A549 (cell line): ENCODE measurements around the gene STRN4. TPM values are rescaled to one million over a fixed set of nuclear protein-coding genes. Genes with fewer than 3 reads are reported as not detected.

ENCODE experiments used
- ATAC-seq, 2 experiments: fragments of 200-7000 bp in 1 of 2; fragments of >200 bp in 1 of 2; cut with Nextera tagmentation in 1 of 2; cut with Tn5 transposase in 1 of 2; 3 replicates each; pipeline versions ENCODE4 v1.8.0 to v1.9.1; 2018 to 2020; ENCODE audit warnings: mild to moderate bottlenecking in 1 of 2, moderate library complexity in 1 of 2
- CTCF ChIA-PET: fragments of 300-600 bp; sonication (Branson Sonifier 250); formaldehyde crosslinking; extraction: SDS; loops from one replicate; lab custom pipeline; 2021; ENCODE audit warnings: antibody characterized with exemption, inconsistent platforms; lab: Yijun Ruan, JAX
- POLR2A ChIA-PET: fragments of 350-600 bp; formaldehyde crosslinking; extraction: SDS; loops from one replicate; lab custom pipeline; 2021; ENCODE audit warnings: antibody characterized with exemption, inconsistent platforms; lab: Yijun Ruan, JAX
- DNase-seq, 2 experiments: peaks; one replicate each; pipeline versions ENCODE4 v3.0.0 to v3.0.0-alpha.2; 2011 to 2016; ENCODE audit warnings: low read depth in 1 of 2, low spot score in 1 of 2
- FAIRE-seq: peaks from 2 replicates; lab custom pipeline; 2011; peaks lifted over from hg19 to GRCh38; lab: Jason Lieb, UNC
- H3K27ac ChIP-seq, 2 experiments: fragments of >200 bp; sonication (Bioruptor Twin); formaldehyde crosslinking; 3 replicates each; pipeline ENCODE4 v1.5.1; 2016 to 2017
- H3K4me1 ChIP-seq: fragments of >200 bp; sonication (Bioruptor Twin); formaldehyde crosslinking; 3 replicates; pipeline ENCODE4 v1.6.1; 2016
- H3K4me2 ChIP-seq: fragments of >200 bp; sonication (Bioruptor Twin); formaldehyde crosslinking; 3 replicates; pipeline ENCODE4 v1.6.1; 2016
- H3K4me3 ChIP-seq: fragments of >200 bp; sonication (Bioruptor Twin); formaldehyde crosslinking; 3 replicates; pipeline ENCODE4 v1.5.1; 2016
- H3K9me3 ChIP-seq: fragments of >200 bp; sonication (Bioruptor Twin); formaldehyde crosslinking; 3 replicates; pipeline ENCODE4 v1.6.1; 2016
- CBX2 ChIP-seq: fragments of 200-600 bp; sonication (generic); IDR thresholded peaks from 2 replicates; pipeline ENCODE4 v1.6.1; 2016; ENCODE audit warnings: low read depth, mild to moderate bottlenecking, borderline replicate concordance
- CEBPB ChIP-seq, 2 experiments: fragments of >200 bp in 1 of 2; sonication (Bioruptor Twin) in 1 of 2; formaldehyde crosslinking in 1 of 2; IDR thresholded peaks; 2 replicates each; pipeline ENCODE4 v1.6.1; 2012 to 2016
- CHD2 ChIP-seq: fragments of 150-350 bp; IDR thresholded peaks from 2 replicates; pipeline ENCODE4 v1.6.1; 2014; ENCODE audit warnings: low read length; ENCODE audit not compliant: partially characterized antibody
- CHD4 ChIP-seq: fragments of 200-600 bp; sonication (generic); IDR thresholded peaks from 2 replicates; pipeline ENCODE4 v1.6.1; 2016; ENCODE audit warnings: antibody characterized with exemption, mild to moderate bottlenecking, borderline replicate concordance
- FOSB ChIP-seq: fragments of 250-450 bp; sonication (Bioruptor Pico); IDR thresholded peaks from 2 replicates; pipeline ENCODE4 v1.5.0; 2020; ENCODE audit warnings: mild to moderate bottlenecking, moderate library complexity
- FOSL2 ChIP-seq, 2 experiments: fragments of 450-650 bp in 1 of 2; fragments of >200 bp in 1 of 2; sonication (Bioruptor Twin) in 1 of 2; formaldehyde crosslinking; IDR thresholded peaks; 2 replicates each; pipeline versions ENCODE4 v1.5.0 to v1.6.1; 2016 to 2020; ENCODE audit warnings: mild to moderate bottlenecking in 1 of 2, moderate library complexity in 1 of 2
- HEYL ChIP-seq: fragments of 250-450 bp; sonication (Bioruptor Pico); IDR thresholded peaks from 2 replicates; pipeline ENCODE4 v1.8.0; 2021; ENCODE audit warnings: mild to moderate bottlenecking, moderate library complexity
- HOXB5 ChIP-seq: fragments of 250-450 bp; sonication (Bioruptor Pico); IDR thresholded peaks from 2 replicates; pipeline ENCODE4 v1.5.0; 2020; ENCODE audit warnings: mild to moderate bottlenecking, moderate library complexity
- JUN ChIP-seq, 2 experiments: fragments of >200 bp; sonication (Bioruptor Twin); formaldehyde crosslinking; IDR thresholded peaks; 2 replicates in 1 of 2; 3 replicates in 1 of 2; pipeline ENCODE4 v1.6.1; 2016 to 2017
- MAFK ChIP-seq: fragments of 450-650 bp; IDR thresholded peaks from 2 replicates; pipeline ENCODE4 v1.6.1; 2014; ENCODE audit not compliant: partially characterized antibody
- POLR2A ChIP-seq: IDR thresholded peaks from 2 replicates; pipeline ENCODE4 v1.6.1; 2012; ENCODE audit warnings: mild to moderate bottlenecking, low read length
- RAD21 ChIP-seq, 2 experiments: fragments of >200 bp in 1 of 2; sonication (Bioruptor Twin) in 1 of 2; formaldehyde crosslinking in 1 of 2; IDR thresholded peaks in 1 of 2; conservative IDR thresholded peaks in 1 of 2; 2 replicates in 1 of 2; 3 replicates in 1 of 2; pipeline ENCODE4 v1.6.1; 2012 to 2018; ENCODE audit warnings: inconsistent platforms in 1 of 2
- RNF2 ChIP-seq: fragments of 200-600 bp; sonication (generic); IDR thresholded peaks from 2 replicates; pipeline ENCODE4 v1.6.1; 2016; ENCODE audit warnings: low read depth, mild to moderate bottlenecking, antibody characterized with exemption, moderate library complexity, borderline replicate concordance
- SMC3 ChIP-seq: fragments of >200 bp; sonication (Bioruptor Twin); formaldehyde crosslinking; IDR thresholded peaks from 3 replicates; pipeline ENCODE4 v1.6.1; 2018; ENCODE audit warnings: inconsistent platforms
- TFCP2L1 ChIP-seq: fragments of 250-450 bp; sonication (Bioruptor Pico); IDR thresholded peaks from 2 replicates; pipeline ENCODE4 v1.5.0; 2021; ENCODE audit warnings: mild to moderate bottlenecking
- ZSCAN20 ChIP-seq: fragments of 250-450 bp; sonication (Bioruptor Pico); IDR thresholded peaks from 2 replicates; pipeline ENCODE4 v1.8.0; 2022; ENCODE audit warnings: mild to moderate bottlenecking, moderate library complexity
- WGBS: methylation state at CpG from one replicate; pipeline ENCODE4 v1.1.6; 2017; ENCODE audit errors: missing lambda C conversion rate; 5-methylcytosine and 5-hydroxymethylcytosine counted together
- polyA plus RNA-seq, 4 experiments: library from polyadenylated mRNA; depleted of rRNA in 3 of 4; stranded (reverse); fragments of >200 nt; fragmentation: RNase III in 1 of 4; extraction: RNeasy Plus Mini Kit Qiagen cat#74134 plus additional on column Dnase treatment in 1 of 4; gene quantifications; 2 replicates in 3 of 4; 3 replicates in 1 of 4; pipeline ENCODE4 v1.2.3, GENCODE V29; 2011 to 2017
- TF ChIP-seq, protein P1 (sequence below): fragments of >200 bp; sonication (Bioruptor Twin); formaldehyde crosslinking; IDR thresholded peaks from 3 replicates; pipeline ENCODE4 v1.5.1; 2016
- TF ChIP-seq, protein P2 (sequence below): IDR thresholded peaks from 2 replicates; pipeline ENCODE4 v1.6.1; 2012
- TF ChIP-seq, protein P3 (sequence below): fragments of 250-450 bp; sonication (Bioruptor Pico); IDR thresholded peaks from 2 replicates; pipeline ENCODE4 v1.5.0; 2020; ENCODE audit warnings: low read depth, mild to moderate bottlenecking, moderate library complexity
- TF ChIP-seq, protein P4 (sequence below): fragments of 200-600 bp; sonication (generic); IDR thresholded peaks from 2 replicates; pipeline ENCODE4 v1.6.1; 2016; ENCODE audit warnings: antibody characterized with exemption, mild to moderate bottlenecking, moderate library complexity

Gene STRN4
- polyA plus RNA-seq, 2 of the 4 experiments (the other 2 are of a cell fraction), result 62.8 to 70.0 TPM

DNA sequence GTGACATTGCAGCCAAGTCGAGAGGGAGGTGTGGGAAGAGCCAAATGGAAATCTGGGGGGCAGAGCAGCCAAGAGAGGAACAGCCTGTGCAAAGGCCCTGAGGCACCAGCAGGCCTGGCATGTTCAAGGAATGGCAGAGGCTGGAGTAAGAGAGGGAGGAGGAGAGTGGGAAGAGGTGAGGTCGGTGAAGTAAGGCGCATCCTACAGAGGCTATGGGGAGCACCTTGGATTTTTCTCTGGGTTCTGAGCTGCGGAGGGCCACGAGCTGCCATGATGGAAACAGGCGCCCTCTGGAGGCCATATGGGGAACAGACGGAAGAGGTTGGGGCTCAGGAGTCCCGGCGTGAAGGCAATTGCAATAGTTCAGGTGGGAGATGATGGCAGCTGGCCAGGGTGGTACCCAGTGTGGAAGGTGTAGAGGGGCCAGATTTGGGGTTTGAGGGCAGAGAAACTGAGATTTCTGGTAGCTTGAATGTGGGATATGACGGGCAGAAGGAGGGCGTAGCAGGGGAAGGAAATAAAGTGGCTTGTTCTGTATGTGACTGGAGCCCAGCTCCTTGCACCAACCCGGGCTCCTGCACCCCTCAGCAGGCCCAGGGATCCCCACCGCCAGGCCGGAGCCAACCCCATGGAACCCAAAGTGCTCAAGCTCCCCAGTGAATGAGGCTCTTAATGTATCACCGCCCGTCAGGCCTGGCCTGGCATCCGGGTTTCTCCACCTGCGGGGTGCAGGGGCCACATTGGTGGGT is 20.5 kb upstream of the STRN4 start:
- H3K4me3 ChIP-seq, result no peak overlapping the region
- CTCF ChIA-PET, result interaction anchor here (0.7 to 28.2 kb wide), 24 partner anchors 10 to 360 kb away, joined by 3 to 1222 read pairs (median 5); partner anchors contain the start of genes AP2S1, GNG8 and SLC1A5
- DNase-seq (peak in 1 of 2 experiments; percentile 75), ATAC-seq (peak; percentile 79 to 84), FAIRE-seq (no peak)
- TF ChIP-seq RAD21 (conservative IDR thresholded peaks at IDR 0.05 in 1 of 2, IDR thresholded peaks at IDR 0.05 in 1 of 2) (peak; percentile 38 to 59; a peak in 4 of 5 replicates), TFCP2L1 (CRISPR knock-in tag) (0 out of 2 replicates have a peak, but pooled peaks have one; percentile 25), JUN (IDR thresholded peaks at IDR 0.05) (0 out of 5 replicates have a peak, but pooled peaks of 1 of the 2 experiments have one; percentile 27), FOSL2 (IDR thresholded peaks at IDR 0.05) (no peak), FOSL2 (CRISPR knock-in tag; IDR thresholded peaks at IDR 0.05) (no peak), SMC3 (peak; percentile 50), CHD4 (no peak)
- TF ChIP-seq, protein P1, sequence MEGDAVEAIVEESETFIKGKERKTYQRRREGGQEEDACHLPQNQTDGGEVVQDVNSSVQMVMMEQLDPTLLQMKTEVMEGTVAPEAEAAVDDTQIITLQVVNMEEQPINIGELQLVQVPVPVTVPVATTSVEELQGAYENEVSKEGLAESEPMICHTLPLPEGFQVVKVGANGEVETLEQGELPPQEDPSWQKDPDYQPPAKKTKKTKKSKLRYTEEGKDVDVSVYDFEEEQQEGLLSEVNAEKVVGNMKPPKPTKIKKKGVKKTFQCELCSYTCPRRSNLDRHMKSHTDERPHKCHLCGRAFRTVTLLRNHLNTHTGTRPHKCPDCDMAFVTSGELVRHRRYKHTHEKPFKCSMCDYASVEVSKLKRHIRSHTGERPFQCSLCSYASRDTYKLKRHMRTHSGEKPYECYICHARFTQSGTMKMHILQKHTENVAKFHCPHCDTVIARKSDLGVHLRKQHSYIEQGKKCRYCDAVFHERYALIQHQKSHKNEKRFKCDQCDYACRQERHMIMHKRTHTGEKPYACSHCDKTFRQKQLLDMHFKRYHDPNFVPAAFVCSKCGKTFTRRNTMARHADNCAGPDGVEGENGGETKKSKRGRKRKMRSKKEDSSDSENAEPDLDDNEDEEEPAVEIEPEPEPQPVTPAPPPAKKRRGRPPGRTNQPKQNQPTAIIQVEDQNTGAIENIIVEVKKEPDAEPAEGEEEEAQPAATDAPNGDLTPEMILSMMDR, result peak; percentile 87
- TF ChIP-seq, protein P2, sequence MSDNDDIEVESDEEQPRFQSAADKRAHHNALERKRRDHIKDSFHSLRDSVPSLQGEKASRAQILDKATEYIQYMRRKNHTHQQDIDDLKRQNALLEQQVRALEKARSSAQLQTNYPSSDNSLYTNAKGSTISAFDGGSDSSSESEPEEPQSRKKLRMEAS, result 0 out of 2 replicates have a peak, but pooled peaks have one; percentile 19
- H3K27ac ChIP-seq, result no peak overlapping the region
- no peak overlapping the region for H3K4me2 ChIP-seq
- peaks cover 21% of the 10 kb centered on the region; the same call in 2 of the 3 replicates for H3K4me1 ChIP-seq
- WGBS, result 47% methylated on average over 18 of the region's 18 CpGs
- no peaks in the 10 kb centered on the region for H3K9me3 ChIP-seq
- POLR2A ChIA-PET, result interaction anchor here (0.6 to 1.2 kb wide), 2 partner anchors 21 to 22 kb away, joined by 3 to 6 read pairs; partner anchors contain the start of gene SLC1A5

DNA sequence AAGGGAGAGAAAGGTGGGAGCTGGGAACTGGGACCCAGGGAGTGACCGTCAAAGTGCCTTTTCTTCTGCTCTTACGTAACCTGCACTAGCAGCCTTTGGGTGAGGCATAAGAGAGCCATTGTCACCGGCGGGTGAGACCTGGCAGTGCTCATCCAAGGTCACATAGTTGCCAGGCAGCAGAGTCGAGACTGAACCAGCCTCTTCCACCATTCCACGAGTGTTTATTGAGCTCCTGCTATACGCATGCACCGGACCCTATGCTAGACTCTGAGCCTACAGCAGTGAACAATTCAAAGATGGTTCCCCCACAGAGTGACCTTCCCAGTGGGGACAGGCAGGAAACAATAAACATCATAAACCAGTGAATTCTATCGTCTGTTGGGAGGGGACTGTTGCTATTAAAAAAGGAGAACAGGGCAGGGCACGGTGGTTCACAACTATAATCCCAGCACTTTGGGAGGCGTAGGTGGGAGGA is 18.6 kb upstream of the STRN4 start:
- H3K4me1 ChIP-seq, result peaks cover 21% of the 10 kb centered on the region
- POLR2A ChIA-PET, result interaction anchor here (0.7 to 1.7 kb wide), 2 partner anchors 23 to 65 kb away, joined by 3 to 10 read pairs; partner anchors contain the start of gene SLC1A5
- DNase-seq, result no peak
- CTCF ChIA-PET, result interaction anchor here (0.7 to 28.2 kb wide), 8 partner anchors 12 to 248 kb away, joined by 3 to 1222 read pairs (median 22); partner anchors contain the start of genes AP2S1 and SLC1A5
- no peak; a peak in 1 of 6 replicates for ATAC-seq
- no peaks in the 10 kb centered on the region for H3K9me3 ChIP-seq
- no peak for FAIRE-seq
- TF ChIP-seq CHD2 (no peak), CEBPB (IDR thresholded peaks at IDR 0.05) (0 out of 4 replicates have a peak, but pooled peaks of 1 of the 2 experiments have one; percentile 17), HOXB5 (no peak), RNF2 (no peak), POLR2A (no peak), CBX2 (no peak), MAFK (no peak), ZSCAN20 (no peak)
- peak overlapping the region in 1 of 2 experiments; percentile 25; a peak in 2 of 6 replicates for H3K27ac ChIP-seq
- WGBS, result 61% methylated on average over 11 of the region's 11 CpGs
- no peak overlapping the region for H3K4me3 ChIP-seq
- H3K4me2 ChIP-seq, result no peak overlapping the region

DNA sequence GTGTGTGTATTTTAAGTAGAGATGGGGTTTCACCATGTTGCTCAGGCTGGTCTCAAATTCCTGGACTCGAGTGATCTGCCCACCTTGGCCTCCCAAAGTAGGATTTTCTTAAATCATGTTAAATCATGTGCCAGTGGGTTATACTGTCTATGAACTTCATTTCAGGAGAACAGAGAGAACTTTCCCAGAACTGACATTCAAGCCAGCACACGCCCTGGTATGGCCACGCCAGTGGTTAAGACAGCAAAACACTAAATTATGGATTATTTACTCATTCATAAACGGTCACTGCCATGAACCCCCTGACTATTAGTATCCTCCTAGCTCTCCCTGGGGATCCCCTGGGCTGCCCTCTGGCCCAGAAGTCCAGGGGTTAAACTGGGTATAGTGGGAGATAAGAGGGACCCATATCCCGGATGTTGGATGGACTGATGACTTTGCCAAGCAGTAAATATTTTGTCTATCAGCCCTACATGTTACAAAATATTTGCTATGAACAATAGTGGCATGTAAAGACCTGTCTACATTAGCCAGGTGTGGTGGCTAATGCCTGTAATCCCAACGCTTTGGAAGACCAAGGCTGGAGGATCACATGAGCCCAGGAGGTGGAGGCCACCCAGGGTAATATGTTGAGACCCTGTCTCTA is 16.1 kb upstream of the STRN4 start:
- POLR2A ChIA-PET, result interaction anchor here (1.2 kb wide), 1 partner anchor 26 kb away, joined by 3 read pairs; the partner anchor contains the start of gene SLC1A5
- DNase-seq (no peak), ATAC-seq (no peak), FAIRE-seq (no peak)
- H3K4me3 ChIP-seq, result no peak overlapping the region
- no peak overlapping the region for H3K4me2 ChIP-seq
- WGBS, result 75% methylated on average over 6 of the region's 6 CpGs
- H3K9me3 ChIP-seq, result no peaks in the 10 kb centered on the region
- TF ChIP-seq HEYL (CRISPR knock-in tag) (no peak), FOSB (no peak), JUN (IDR thresholded peaks at IDR 0.05) (no peak), CHD2 (no peak)
- TF ChIP-seq, protein P3, sequence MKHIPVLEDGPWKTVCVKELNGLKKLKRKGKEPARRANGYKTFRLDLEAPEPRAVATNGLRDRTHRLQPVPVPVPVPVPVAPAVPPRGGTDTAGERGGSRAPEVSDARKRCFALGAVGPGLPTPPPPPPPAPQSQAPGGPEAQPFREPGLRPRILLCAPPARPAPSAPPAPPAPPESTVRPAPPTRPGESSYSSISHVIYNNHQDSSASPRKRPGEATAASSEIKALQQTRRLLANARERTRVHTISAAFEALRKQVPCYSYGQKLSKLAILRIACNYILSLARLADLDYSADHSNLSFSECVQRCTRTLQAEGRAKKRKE (CRISPR knock-in tag), result no peak
- TF ChIP-seq, protein P4, sequence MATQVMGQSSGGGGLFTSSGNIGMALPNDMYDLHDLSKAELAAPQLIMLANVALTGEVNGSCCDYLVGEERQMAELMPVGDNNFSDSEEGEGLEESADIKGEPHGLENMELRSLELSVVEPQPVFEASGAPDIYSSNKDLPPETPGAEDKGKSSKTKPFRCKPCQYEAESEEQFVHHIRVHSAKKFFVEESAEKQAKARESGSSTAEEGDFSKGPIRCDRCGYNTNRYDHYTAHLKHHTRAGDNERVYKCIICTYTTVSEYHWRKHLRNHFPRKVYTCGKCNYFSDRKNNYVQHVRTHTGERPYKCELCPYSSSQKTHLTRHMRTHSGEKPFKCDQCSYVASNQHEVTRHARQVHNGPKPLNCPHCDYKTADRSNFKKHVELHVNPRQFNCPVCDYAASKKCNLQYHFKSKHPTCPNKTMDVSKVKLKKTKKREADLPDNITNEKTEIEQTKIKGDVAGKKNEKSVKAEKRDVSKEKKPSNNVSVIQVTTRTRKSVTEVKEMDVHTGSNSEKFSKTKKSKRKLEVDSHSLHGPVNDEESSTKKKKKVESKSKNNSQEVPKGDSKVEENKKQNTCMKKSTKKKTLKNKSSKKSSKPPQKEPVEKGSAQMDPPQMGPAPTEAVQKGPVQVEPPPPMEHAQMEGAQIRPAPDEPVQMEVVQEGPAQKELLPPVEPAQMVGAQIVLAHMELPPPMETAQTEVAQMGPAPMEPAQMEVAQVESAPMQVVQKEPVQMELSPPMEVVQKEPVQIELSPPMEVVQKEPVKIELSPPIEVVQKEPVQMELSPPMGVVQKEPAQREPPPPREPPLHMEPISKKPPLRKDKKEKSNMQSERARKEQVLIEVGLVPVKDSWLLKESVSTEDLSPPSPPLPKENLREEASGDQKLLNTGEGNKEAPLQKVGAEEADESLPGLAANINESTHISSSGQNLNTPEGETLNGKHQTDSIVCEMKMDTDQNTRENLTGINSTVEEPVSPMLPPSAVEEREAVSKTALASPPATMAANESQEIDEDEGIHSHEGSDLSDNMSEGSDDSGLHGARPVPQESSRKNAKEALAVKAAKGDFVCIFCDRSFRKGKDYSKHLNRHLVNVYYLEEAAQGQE, result no peak
- CTCF ChIA-PET, result interaction anchor here (0.7 to 28.2 kb wide), 6 partner anchors 10 to 230 kb away, joined by 3 to 1222 read pairs (median 4); partner anchors contain the start of gene AP2S1
- H3K27ac ChIP-seq, result no peak overlapping the region
- H3K4me1 ChIP-seq, result peaks cover 31% of the 10 kb centered on the region
